Kidney (tissue), 14 donors: ENCODE results near the gene RYK. TPM values are rescaled to one million over a fixed set of nuclear protein-coding genes. Genes with fewer than 3 reads are reported as not detected.

Experiments used
- DNase-seq, 5 donors: peaks; one replicate each; pipeline ENCODE4 v3.0.0-alpha.2; 2013 to 2020
- FAIRE-seq: peaks from 2 replicates; lab custom pipeline; 2012; peaks lifted over from hg19 to GRCh38; lab: Jason Lieb, UNC
- H3K27ac ChIP-seq, 2 donors: one replicate each; pipeline ENCODE4 v1.7.0; 2013; ENCODE audit warnings: low read depth in 2 of 2, low read length in 2 of 2, inconsistent platforms in 1 of 2
- H3K27me3 ChIP-seq: one replicate; pipeline ENCODE4 v1.7.1; 2013; ENCODE audit warnings: low read length, inconsistent platforms; ENCODE audit not compliant: control insufficient read depth, insufficient read depth
- H3K36me3 ChIP-seq, 3 donors: one replicate each; pipeline versions ENCODE4 v1.7.0 to v1.7.1; 2013; ENCODE audit warnings: low read length in 3 of 3, control low read depth in 1 of 3, inconsistent platforms in 1 of 3; ENCODE audit not compliant: insufficient read depth in 3 of 3, control insufficient read depth in 2 of 3
- H3K4me1 ChIP-seq, 3 donors: one replicate each; pipeline versions ENCODE4 v1.7.0 to v1.7.1; 2013; ENCODE audit warnings: low read length in 3 of 3, inconsistent platforms in 1 of 3, low read depth in 1 of 3; ENCODE audit not compliant: control insufficient read depth in 2 of 3, insufficient read depth in 2 of 3
- H3K4me3 ChIP-seq, 3 donors: one replicate each; pipeline versions ENCODE4 v1.7.0 to v1.8.1; 2013; ENCODE audit warnings: low read length in 3 of 3, control low read depth in 1 of 3, inconsistent platforms in 1 of 3
- H3K9ac ChIP-seq, 3 donors: one replicate each; pipeline versions ENCODE4 v1.7.0 to v1.7.1; 2013; ENCODE audit warnings: low read length in 3 of 3, control low read depth in 1 of 3, inconsistent platforms in 1 of 3
- H3K9me3 ChIP-seq, 3 donors: one replicate each; pipeline versions ENCODE4 v1.7.0 to v1.7.1; 2013; ENCODE audit warnings: low read length in 3 of 3, control low read depth in 1 of 3, inconsistent platforms in 1 of 3; ENCODE audit not compliant: control insufficient read depth in 2 of 3, insufficient read depth in 1 of 3
- CTCF ChIP-seq: IDR thresholded peaks from 3 replicates; pipeline ENCODE4 v1.5.1; 2012; ENCODE audit warnings: mild to moderate bottlenecking, moderate library complexity, borderline replicate concordance; ENCODE audit not compliant: insufficient read depth; ENCODE audit errors: extremely low read depth
- intact Hi-C: fragments of 100-400 bp; cut with DNase I; formaldehyde crosslinking; loops from one replicate; pipeline ENCODE4 v1.11.1; 2022
- polyA plus RNA-seq: library from polyadenylated mRNA; stranded (reverse); fragments of 350-450 nt; fragmentation: Illumina TruSeq; extraction: RNeasy Lipid Tissue Mini Kit (QIAGEN cat#74804); gene quantifications from one replicate; pipeline ENCODE4 v1.2.3, GENCODE V29; 2014; ENCODE audit warnings: low read depth, low replicate concordance; ENCODE audit not compliant: insufficient read depth
- total RNA-seq: library from RNA; stranded (reverse); fragmentation: NEBNext Ultra II Directional; extraction: Animal tissue kit (Norgen Biotek cat#: 25700); gene quantifications from one replicate; pipeline ENCODE4 v1.2.1, GENCODE V29; 2021
- donor health status: control.
- donor health status: control.
- donor health status: control.
- donor health status: control.
- donor health status: control.
- donor health status: DM: yes; HTN: yes; CAD: no.
- donor health status: Normal renal cell carcinoma (clear cell type).

Gene RYK
- total and polyA plus RNA-seq, 2 donors from 2014 or later: 32.2 to 50.9 TPM

- no peaks in the 10 kb centered on the region for H3K4me1 ChIP-seq
- H3K9ac ChIP-seq: no peak overlapping the region
- TF ChIP-seq CTCF: no peak
- H3K27ac ChIP-seq: no peak overlapping the region
- intact Hi-C loops: no loop called here
- DNase-seq (no peak), FAIRE-seq (no peak)
- no peak overlapping the region for H3K4me3 ChIP-seq
- no peaks in the 10 kb centered on the region for H3K27me3 ChIP-seq
- no peaks in the 10 kb centered on the region for H3K36me3 ChIP-seq
- H3K9me3 ChIP-seq: peaks cover 0 to 2% (median 0%) of the 10 kb centered on the region in 3 donors
Observed at GRCh38 chr3:134134240-134134639, 116.4 kb downstream of the RYK start.

DNA sequence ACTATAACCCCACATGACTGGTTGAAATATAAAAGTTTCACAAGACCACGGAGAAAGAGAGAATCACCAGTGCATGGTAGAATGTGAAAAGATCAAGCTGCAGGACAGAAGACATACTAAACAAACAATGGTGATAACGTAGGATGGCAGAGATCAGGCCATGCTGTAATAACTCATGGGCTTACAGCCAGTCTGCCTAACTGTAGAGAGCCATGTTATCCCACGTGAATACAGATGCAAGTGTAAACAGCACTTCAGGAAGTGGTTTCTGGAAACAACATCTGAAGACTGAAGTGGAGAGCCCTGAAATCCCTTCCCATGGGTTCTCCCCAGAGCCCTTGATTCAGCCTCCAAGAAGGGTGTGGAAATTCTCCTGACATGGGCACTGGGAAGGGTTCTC lies 117.7 kb downstream of the RYK start:
- H3K4me3 ChIP-seq: no peak overlapping the region
- no peak overlapping the region for H3K9ac ChIP-seq
- TF ChIP-seq CTCF: no peak
- no peak overlapping the region for H3K27ac ChIP-seq
- intact Hi-C loops: no loop called here
- no peaks in the 10 kb centered on the region for H3K36me3 ChIP-seq
- DNase-seq (no peak), FAIRE-seq (no peak)
- no peaks in the 10 kb centered on the region for H3K27me3 ChIP-seq
- no peaks in the 10 kb centered on the region for H3K9me3 ChIP-seq
- no peaks in the 10 kb centered on the region for H3K4me1 ChIP-seq

DNA sequence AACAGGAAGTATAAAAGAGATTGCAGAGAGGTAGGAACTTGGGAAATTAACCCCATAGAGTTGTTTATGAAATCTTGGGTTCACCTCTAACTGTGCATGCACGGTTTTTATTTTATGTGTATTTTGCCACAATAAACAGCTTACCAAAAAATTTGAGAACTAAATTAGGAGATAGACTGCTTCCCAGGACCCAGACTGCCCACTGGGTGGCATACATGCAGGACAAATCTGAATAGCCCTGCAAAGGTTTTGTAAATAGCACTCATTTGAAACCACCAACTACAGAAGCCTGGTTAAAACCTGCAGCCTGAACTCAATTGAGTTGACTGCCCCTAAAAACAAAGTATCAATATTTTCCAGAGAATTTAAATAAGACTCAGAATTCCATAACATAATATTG lies 124.5 kb downstream of the RYK start:
- intact Hi-C loops: no loop called here
- H3K4me3 ChIP-seq: no peak overlapping the region
- no peaks in the 10 kb centered on the region for H3K9me3 ChIP-seq
- H3K36me3 ChIP-seq: no peaks in the 10 kb centered on the region
- H3K9ac ChIP-seq: no peak overlapping the region
- no peaks in the 10 kb centered on the region for H3K4me1 ChIP-seq
- peak; percentile 2 for TF ChIP-seq CTCF
- DNase-seq (no peak), FAIRE-seq (no peak)
- H3K27ac ChIP-seq: no peak overlapping the region
- H3K27me3 ChIP-seq: no peaks in the 10 kb centered on the region

DNA sequence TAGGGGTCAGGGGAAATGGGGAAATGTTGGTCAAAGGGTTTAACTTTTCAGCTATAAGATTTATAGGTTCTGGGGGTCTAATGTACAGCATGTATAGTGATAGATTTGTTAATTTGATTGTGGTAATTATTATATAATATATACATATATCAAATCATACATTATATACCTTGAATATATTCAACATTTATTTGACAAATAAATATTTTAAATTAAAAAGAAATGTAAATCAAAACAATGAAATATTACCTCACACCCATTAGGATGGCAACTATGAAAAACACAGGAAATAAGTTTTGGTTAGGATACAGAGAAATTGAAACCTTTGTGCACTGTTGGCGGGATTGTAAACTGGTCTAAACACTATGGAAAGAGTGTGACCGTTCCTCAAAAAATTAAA lies 135.9 kb downstream of the RYK start:
- peaks cover 0 to 5% (median 0%) of the 10 kb centered on the region in 3 donors for H3K9me3 ChIP-seq
- intact Hi-C loops: no loop called here
- no peak overlapping the region for H3K27ac ChIP-seq
- no peaks in the 10 kb centered on the region for H3K36me3 ChIP-seq
- no peaks in the 10 kb centered on the region for H3K27me3 ChIP-seq
- no peaks in the 10 kb centered on the region for H3K4me1 ChIP-seq
- DNase-seq (no peak), FAIRE-seq (no peak)
- H3K9ac ChIP-seq: no peak overlapping the region
- H3K4me3 ChIP-seq: no peak overlapping the region
- TF ChIP-seq CTCF: no peak
